ENCODE results near the gene WDR11.
A peak's percentile ranks its signal among the peaks of the same experiment; 100 is the strongest.

WDR11 gene, protein sequence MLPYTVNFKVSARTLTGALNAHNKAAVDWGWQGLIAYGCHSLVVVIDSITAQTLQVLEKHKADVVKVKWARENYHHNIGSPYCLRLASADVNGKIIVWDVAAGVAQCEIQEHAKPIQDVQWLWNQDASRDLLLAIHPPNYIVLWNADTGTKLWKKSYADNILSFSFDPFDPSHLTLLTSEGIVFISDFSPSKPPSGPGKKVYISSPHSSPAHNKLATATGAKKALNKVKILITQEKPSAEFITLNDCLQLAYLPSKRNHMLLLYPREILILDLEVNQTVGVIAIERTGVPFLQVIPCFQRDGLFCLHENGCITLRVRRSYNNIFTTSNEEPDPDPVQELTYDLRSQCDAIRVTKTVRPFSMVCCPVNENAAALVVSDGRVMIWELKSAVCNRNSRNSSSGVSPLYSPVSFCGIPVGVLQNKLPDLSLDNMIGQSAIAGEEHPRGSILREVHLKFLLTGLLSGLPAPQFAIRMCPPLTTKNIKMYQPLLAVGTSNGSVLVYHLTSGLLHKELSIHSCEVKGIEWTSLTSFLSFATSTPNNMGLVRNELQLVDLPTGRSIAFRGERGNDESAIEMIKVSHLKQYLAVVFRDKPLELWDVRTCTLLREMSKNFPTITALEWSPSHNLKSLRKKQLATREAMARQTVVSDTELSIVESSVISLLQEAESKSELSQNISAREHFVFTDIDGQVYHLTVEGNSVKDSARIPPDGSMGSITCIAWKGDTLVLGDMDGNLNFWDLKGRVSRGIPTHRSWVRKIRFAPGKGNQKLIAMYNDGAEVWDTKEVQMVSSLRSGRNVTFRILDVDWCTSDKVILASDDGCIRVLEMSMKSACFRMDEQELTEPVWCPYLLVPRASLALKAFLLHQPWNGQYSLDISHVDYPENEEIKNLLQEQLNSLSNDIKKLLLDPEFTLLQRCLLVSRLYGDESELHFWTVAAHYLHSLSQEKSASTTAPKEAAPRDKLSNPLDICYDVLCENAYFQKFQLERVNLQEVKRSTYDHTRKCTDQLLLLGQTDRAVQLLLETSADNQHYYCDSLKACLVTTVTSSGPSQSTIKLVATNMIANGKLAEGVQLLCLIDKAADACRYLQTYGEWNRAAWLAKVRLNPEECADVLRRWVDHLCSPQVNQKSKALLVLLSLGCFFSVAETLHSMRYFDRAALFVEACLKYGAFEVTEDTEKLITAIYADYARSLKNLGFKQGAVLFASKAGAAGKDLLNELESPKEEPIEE

DNA sequence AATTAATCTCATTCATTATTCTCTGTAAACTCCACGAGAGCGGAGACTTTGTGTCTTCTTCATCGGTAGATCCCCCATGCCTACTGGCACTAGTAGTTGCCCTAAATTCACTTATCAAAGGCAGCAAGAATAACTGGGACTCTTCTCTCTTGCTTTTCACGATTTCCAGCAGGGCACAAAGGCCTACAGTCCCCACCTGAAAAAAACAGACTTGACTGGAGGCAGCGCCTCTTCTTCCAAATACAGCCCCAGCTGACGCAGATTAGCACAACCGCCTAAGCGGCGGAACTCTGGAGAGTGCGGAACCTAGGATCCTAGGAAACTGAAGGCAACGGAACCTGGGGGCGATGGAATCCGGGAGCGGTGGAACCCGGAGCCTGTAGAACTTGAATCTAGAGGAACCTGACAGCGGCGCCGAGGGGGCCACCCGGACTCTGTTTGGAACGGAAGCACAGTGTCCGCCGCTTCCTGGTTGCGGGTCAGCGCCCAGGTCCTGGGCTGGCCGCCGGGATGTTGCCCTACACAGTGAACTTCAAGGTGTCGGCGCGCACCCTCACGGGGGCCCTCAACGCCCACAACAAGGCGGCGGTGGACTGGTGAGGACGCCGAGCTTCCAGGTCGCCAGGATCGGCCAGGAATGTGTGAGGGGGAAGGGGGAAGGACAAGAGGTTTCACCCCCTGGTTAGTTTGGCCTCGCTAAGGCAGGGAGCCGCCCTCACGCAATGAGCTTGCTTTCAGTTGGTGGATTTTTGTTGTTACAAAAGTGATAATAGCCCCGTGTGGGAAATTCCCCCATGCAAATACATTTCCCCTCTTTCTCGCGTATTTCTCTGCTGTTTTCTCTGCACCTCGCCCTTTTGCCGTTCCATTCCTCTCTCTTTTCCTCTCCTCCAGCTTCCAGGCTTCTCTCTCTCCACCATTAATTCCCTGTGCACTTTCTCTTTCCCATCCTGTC lies at the start of gene WDR11:
TSS of gene WDR11 (plus strand) at position 452 of the 955 bp plus-strand sequence. CDS start at position 511, 59 bp downstream.
- DNase-seq (ENCODE audit: low read depth): peak; percentile 85
- TF ChIP-seq, protein P1, sequence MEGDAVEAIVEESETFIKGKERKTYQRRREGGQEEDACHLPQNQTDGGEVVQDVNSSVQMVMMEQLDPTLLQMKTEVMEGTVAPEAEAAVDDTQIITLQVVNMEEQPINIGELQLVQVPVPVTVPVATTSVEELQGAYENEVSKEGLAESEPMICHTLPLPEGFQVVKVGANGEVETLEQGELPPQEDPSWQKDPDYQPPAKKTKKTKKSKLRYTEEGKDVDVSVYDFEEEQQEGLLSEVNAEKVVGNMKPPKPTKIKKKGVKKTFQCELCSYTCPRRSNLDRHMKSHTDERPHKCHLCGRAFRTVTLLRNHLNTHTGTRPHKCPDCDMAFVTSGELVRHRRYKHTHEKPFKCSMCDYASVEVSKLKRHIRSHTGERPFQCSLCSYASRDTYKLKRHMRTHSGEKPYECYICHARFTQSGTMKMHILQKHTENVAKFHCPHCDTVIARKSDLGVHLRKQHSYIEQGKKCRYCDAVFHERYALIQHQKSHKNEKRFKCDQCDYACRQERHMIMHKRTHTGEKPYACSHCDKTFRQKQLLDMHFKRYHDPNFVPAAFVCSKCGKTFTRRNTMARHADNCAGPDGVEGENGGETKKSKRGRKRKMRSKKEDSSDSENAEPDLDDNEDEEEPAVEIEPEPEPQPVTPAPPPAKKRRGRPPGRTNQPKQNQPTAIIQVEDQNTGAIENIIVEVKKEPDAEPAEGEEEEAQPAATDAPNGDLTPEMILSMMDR (IDR thresholded peaks at IDR 0.05; ENCODE audit: low read depth, low read length, missing control alignments): no peak
- peak within 1 kb of the TSS; percentile 93 for H3K4me3 ChIP-seq (ENCODE audit: low read depth, low read length)
- in situ Hi-C loops (cut with HindIII; ENCODE audit: low sequenced_read_pairs): no loop called here

DNA sequence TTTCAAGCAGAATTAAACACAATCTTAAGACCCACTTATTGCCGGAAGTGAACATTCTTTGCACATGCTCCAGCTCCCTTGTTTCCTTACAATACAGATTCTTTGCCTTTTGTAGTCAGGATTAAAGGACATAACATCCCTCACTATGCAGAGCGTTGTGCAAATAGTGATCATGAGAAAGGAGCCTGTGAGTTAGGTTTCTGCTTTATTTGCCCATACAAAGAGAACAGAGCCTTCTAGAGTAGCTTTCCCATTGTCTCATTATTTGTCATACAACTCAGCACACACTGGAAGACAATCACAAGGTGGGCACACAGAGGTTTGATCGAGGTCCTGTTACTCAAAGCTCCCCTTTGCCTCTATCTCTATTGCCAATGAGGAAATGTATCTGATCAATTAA lies 48.2 kb upstream of the WDR11 start:
- in situ Hi-C loops (cut with HindIII; ENCODE audit: low sequenced_read_pairs): no loop called here
- TF ChIP-seq, protein P1 (IDR thresholded peaks at IDR 0.05; ENCODE audit: low read depth, low read length, missing control alignments): no peak
- DNase-seq (ENCODE audit: low read depth): no peak
- H3K4me3 ChIP-seq (ENCODE audit: low read depth, low read length): no peak overlapping the region

DNA sequence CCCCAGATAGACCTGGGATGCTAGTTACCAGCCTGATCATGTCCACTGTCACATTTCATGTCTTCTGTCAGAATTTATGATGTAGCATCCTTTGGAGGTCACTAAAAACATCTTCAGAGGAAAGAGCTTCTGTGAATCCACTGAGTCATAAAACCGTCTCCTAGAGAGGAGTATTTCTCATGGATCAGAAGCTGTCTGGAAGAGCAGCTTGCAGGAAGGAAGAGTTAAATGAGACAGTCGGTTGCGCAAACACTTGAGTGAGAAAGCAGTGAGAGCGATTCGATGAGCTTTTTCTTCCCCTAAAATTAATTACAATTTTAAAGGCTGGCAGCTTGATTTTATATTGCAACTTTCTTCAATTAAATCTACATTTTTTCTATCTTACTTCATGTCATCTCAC lies 47.2 kb upstream of the WDR11 start:
- TF ChIP-seq, protein P1 (IDR thresholded peaks at IDR 0.05; ENCODE audit: low read depth, low read length, missing control alignments): no peak
- no peak for DNase-seq (ENCODE audit: low read depth)
- H3K4me3 ChIP-seq (ENCODE audit: low read depth, low read length): no peak overlapping the region
- in situ Hi-C loops (cut with HindIII; ENCODE audit: low sequenced_read_pairs): no loop called here

DNA sequence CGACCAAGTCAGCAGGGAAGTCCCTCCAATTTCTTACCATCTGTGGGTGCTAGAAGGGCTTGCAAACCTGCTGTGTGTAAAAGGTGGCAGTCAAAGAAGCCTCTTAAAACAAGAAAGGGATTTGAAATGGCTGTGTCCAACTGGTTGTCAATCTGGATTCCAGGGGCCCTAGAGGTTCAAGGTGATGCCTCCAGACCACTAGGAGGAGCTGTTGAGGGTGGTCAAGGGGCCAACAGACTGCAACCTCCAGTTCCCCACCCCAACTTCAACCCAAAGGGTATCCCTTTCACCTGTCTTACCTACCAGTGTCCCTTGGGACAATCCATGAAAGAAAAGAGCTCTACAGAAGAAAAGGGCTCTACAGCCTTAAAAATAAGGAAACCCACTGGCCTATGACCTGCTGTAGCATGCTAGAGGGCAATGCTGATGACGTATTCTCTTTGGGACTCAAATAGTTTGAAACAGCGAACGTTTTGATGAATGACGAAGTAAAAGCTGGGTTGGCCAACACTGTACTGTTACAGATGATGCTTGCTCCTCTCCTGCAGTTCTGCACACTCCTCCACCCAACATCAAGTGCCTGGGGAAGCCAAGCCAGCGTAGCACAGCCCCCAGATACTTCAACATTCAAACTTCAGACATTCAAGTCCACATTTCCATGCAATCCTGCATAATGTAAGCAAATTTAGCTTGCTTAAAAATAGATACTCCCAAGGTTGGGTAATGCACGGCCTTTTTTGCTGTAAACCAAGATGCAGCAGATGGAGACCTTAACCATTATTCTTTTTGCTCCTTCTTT lies 45.9 kb upstream of the WDR11 start:
- TF ChIP-seq, protein P1 (IDR thresholded peaks at IDR 0.05; ENCODE audit: low read depth, low read length, missing control alignments): no peak
- in situ Hi-C loops (cut with HindIII; ENCODE audit: low sequenced_read_pairs): no loop called here
- DNase-seq (ENCODE audit: low read depth): no peak
- no peak overlapping the region for H3K4me3 ChIP-seq (ENCODE audit: low read depth, low read length)

DNA sequence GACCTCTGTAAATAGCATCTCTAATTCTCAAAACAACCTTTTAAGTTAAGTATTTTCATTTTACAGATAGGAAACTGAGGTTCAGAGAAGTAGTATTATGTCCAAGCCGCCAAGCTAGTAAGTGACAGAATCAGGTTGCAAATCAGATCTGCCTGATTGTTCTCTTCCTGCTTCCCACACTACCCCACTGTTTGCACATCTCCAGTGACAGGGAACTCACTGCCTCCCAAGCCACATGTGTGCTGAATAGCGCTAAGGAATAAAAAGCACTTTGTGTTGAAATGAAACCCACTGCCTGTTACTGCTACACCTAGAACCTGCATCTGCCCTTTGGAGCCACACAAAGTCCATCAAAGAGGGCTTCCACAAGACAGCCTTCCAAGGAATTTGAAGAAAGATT lies 45.1 kb upstream of the WDR11 start:
- TF ChIP-seq, protein P1 (IDR thresholded peaks at IDR 0.05; ENCODE audit: low read depth, low read length, missing control alignments): no peak
- in situ Hi-C loops (cut with HindIII; ENCODE audit: low sequenced_read_pairs): no loop called here
- DNase-seq (ENCODE audit: low read depth): no peak
- H3K4me3 ChIP-seq (ENCODE audit: low read depth, low read length): no peak overlapping the region
